Measurements from ENCODE around the gene MCIDAS. TPM values are rescaled to one million over a fixed set of nuclear protein-coding genes. Genes with fewer than 3 reads are reported as not detected.

Gene MCIDAS
- total and polyA plus RNA-seq, 10 of the 15 experiments (the other 5 are each of a cell fraction or from before 2014, with no cell fraction given): not detected

DNA sequence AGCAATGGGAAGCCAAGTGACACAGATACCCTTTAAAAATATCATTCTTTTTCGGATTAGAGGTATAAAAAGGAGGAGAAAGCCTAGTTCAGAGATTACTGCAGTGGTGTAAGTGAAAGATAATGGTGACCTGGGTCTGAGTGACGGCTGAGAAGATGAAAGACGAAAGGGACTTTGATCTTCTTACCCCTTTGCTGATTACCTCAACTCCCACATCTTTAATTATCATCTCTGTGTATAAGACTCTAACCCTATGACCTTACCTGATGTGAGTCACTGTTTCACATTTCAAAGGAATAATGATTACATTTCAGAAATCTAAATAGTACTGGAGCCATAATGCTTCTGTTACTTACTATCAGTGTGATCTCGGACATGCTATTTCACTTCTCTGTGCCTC is 27.7 kb upstream of the MCIDAS start (continued):
- TF ChIP-seq, protein P1, sequence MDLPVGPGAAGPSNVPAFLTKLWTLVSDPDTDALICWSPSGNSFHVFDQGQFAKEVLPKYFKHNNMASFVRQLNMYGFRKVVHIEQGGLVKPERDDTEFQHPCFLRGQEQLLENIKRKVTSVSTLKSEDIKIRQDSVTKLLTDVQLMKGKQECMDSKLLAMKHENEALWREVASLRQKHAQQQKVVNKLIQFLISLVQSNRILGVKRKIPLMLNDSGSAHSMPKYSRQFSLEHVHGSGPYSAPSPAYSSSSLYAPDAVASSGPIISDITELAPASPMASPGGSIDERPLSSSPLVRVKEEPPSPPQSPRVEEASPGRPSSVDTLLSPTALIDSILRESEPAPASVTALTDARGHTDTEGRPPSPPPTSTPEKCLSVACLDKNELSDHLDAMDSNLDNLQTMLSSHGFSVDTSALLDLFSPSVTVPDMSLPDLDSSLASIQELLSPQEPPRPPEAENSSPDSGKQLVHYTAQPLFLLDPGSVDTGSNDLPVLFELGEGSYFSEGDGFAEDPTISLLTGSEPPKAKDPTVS (IDR thresholded peaks at IDR 0.05; ENCODE audit: low read depth, low read length): no peak
- TF ChIP-seq, protein P2, sequence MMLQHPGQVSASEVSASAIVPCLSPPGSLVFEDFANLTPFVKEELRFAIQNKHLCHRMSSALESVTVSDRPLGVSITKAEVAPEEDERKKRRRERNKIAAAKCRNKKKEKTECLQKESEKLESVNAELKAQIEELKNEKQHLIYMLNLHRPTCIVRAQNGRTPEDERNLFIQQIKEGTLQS (IDR thresholded peaks at IDR 0.05; ENCODE audit: borderline replicate concordance, extremely low read depth, low read depth, low read length): no peak
- TF ChIP-seq, protein P3, sequence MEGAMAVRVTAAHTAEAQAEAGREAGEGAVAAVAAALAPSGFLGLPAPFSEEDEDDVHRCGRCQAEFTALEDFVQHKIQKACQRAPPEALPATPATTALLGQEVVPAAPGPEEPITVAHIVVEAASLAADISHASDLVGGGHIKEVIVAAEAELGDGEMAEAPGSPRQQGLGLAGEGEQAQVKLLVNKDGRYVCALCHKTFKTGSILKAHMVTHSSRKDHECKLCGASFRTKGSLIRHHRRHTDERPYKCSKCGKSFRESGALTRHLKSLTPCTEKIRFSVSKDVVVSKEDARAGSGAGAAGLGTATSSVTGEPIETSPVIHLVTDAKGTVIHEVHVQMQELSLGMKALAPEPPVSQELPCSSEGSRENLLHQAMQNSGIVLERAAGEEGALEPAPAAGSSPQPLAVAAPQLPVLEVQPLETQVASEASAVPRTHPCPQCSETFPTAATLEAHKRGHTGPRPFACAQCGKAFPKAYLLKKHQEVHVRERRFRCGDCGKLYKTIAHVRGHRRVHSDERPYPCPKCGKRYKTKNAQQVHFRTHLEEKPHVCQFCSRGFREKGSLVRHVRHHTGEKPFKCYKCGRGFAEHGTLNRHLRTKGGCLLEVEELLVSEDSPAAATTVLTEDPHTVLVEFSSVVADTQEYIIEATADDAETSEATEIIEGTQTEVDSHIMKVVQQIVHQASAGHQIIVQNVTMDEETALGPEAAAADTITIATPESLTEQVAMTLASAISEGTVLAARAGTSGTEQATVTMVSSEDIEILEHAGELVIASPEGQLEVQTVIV (IDR thresholded peaks at IDR 0.05; ENCODE audit: borderline replicate concordance, partially characterized antibody): no peak

DNA sequence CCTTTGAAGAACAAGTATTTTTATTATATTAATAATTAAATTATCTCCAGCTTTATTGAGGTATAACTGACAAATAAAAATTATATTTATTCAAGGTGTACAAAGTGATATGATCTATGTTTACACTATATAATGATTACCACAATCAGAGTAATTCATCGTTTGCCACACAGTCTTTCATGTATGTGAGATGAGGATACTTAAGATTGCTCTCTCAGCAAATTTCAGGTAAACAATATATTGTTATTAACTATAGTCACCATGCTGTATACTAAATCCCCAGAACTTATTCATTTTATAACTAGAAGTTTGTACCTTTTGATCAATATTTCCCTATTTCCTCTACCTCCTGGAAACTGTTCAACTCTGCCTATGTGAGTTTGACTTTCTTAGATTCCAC is 22.9 kb upstream of the MCIDAS start:
- no peak for FAIRE-seq
- Histone ChIP-seq H3K27me3 (replicated peaks in 1 of 2; ENCODE audit: control insufficient read depth in 2 of 2, insufficient read depth in 2 of 2, low read length in 1 of 2) (peaks cover 0 to 2% of the 10 kb centered on the region in 2 experiments; a peak in 1 of 4 replicates), H3K4me1 (ENCODE audit: control insufficient read depth, insufficient read depth, low read length) (no peaks in the 10 kb centered on the region), H3K27ac (ENCODE audit: control insufficient read depth, insufficient read depth) (no peak overlapping the region), H2AFZ (ENCODE audit: control insufficient read depth, low read depth, low read length) (no peak overlapping the region), H3K9me3 (replicated peaks; ENCODE audit: control insufficient read depth, insufficient read depth, low read length) (no peaks in the 10 kb centered on the region; the same call in 2 of the 3 replicates), H3K79me2 (ENCODE audit: control insufficient read depth, insufficient read depth, low read length) (no peaks in the 10 kb centered on the region), H3K4me2 (ENCODE audit: control insufficient read depth, insufficient read depth) (no peak overlapping the region), H3K4me3 (no peak overlapping the region), H3K9ac (ENCODE audit: control insufficient read depth, insufficient read depth, low read length) (no peak overlapping the region), H3K36me3 (ENCODE audit: control insufficient read depth in 2 of 2, insufficient read depth in 2 of 2, low read length in 1 of 2) (no peaks in the 10 kb centered on the region), H4K20me1 (ENCODE audit: control insufficient read depth, insufficient read depth) (no peaks in the 10 kb centered on the region)
- RAD21 ChIA-PET (ENCODE audit: unreplicated experiment): no interaction called here
- intact Hi-C loops (cut with micrococcal nuclease; ENCODE audit: unreplicated experiment) (no loop called here), in situ Hi-C loops (cut with MboI) (no loop called here)
- SMC1A ChIA-PET (ENCODE audit: uncharacterized antibody, unreplicated experiment): no interaction called here
- WGBS (ENCODE audit: insufficient coverage, insufficient replicate concordance, low lambda C conversion rate, missing lambda C conversion rate): 81% methylated on average over 1 of the region's 1 CpG
- no peak for DNase-seq (ENCODE audit: low read depth, low spot score)
- POLR2A ChIA-PET: no interaction called here
- BruUV-seq (replicated peaks): no TSS peak
- CTCF ChIA-PET: no interaction called here
- TF ChIP-seq, protein P4, sequence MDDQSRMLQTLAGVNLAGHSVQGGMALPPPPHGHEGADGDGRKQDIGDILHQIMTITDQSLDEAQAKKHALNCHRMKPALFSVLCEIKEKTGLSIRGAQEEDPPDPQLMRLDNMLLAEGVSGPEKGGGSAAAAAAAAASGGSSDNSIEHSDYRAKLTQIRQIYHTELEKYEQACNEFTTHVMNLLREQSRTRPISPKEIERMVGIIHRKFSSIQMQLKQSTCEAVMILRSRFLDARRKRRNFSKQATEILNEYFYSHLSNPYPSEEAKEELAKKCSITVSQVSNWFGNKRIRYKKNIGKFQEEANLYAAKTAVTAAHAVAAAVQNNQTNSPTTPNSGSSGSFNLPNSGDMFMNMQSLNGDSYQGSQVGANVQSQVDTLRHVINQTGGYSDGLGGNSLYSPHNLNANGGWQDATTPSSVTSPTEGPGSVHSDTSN (IDR thresholded peaks at IDR 0.05; ENCODE audit: insufficient replicate concordance, low read depth, low read length): no peak
- ATAC-seq: no peak
